NCI-H526 treated with DMSO at 0.1 percent for 48 hours (cell line): Measurements from ENCODE around the gene IDS.
"Not testable (repeated sequence)": the region's sequence is repeated elsewhere in the genome, so short reads cannot be mapped to it uniquely, and the experiment has no call there.

Experiments
- DNase-seq: peaks from one replicate; lab custom pipeline; 2025; lab: John Stamatoyannopoulos, UW

Gene IDS

GRCh38 chrX:149498767-149499166 lies 6.3 kb downstream of the IDS start:
- no peak for DNase-seq

- DNase-seq, result no peak
These were observed 7.5 kb downstream of the IDS start for GRCh38 chrX:149497626-149498025.

GRCh38 chrX:149497054-149497453 lies 8.1 kb downstream of the IDS start:
- DNase-seq, result no peak

GRCh38 chrX:149495573-149496071 lies 9.5 kb downstream of the IDS start:
- DNase-seq, result no peak

GRCh38 chrX:149494844-149495565 lies 10.1 kb downstream of the IDS start:
- no peak for DNase-seq

- DNase-seq, result no peak
These were observed 11.2 kb downstream of the IDS start for GRCh38 chrX:149493567-149494562.

GRCh38 chrX:149491812-149492211 lies 13.3 kb downstream of the IDS start:
- DNase-seq, result no peak

- no peak for DNase-seq
These were observed 15.0 kb downstream of the IDS start for GRCh38 chrX:149490100-149490499.

GRCh38 chrX:149488411-149489052 lies 16.6 kb downstream of the IDS start:
- DNase-seq, result not testable (repeated sequence)

GRCh38 chrX:149488008-149488407 lies 17.1 kb downstream of the IDS start:
- not testable (repeated sequence) for DNase-seq

GRCh38 chrX:149487292-149487691 lies 17.8 kb downstream of the IDS start:
- no peak for DNase-seq

- DNase-seq, result no peak
These were observed 28.6 kb downstream of the IDS start for GRCh38 chrX:149476513-149476912.

- DNase-seq, result no peak
These were observed 31.1 kb downstream of the IDS start for GRCh38 chrX:149473966-149474365.

- DNase-seq, result no peak
These were observed 32.0 kb downstream of the IDS start for GRCh38 chrX:149473092-149473491.

GRCh38 chrX:149472625-149473024 lies 32.5 kb downstream of the IDS start:
- DNase-seq, result no peak

- peak; percentile 17 for DNase-seq
These were observed 33.7 kb downstream of the IDS start for GRCh38 chrX:149471397-149471796.

- DNase-seq, result peak; percentile 53
These were observed 34.2 kb downstream of the IDS start for GRCh38 chrX:149470955-149471354.

GRCh38 chrX:149469406-149469805 lies 35.7 kb downstream of the IDS start:
- no peak for DNase-seq

- no peak for DNase-seq
These were observed 37.2 kb downstream of the IDS start for GRCh38 chrX:149467920-149468319.

GRCh38 chrX:149467461-149467860 lies 37.6 kb downstream of the IDS start:
- no peak for DNase-seq

- no peak for DNase-seq
These were observed 42.3 kb downstream of the IDS start for GRCh38 chrX:149462849-149463248.

- DNase-seq, result no peak
These were observed 43.4 kb downstream of the IDS start for GRCh38 chrX:149461746-149462145.
